ENCODE data around the gene ZKSCAN4.

Gene ZKSCAN4

DNA sequence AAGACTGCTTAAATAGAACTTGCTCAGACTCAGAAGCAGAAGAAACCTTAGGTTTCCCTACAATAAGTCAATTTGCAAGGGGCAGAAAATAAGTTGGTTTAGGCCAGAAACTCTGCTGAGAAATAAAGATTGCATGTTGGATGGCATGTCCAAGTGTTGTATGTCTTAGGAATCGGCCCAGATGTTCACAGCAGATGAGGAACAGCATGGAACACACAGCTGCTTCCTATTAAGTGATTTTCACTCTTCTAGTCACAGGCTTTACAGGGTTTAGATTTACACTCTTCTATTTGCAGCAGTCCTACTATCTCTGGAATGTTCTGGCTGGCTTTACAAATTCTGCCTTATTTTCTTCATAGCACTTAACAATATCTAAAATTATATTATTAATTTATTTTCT, 3.2 kb downstream of the ZKSCAN4 start:
- DNase-seq (ENCODE audit: low read depth) = no peak

- DNase-seq (ENCODE audit: low read depth) = no peak
Measured at GRCh38 chr6:28245206-28245941, 6.7 kb downstream of the ZKSCAN4 start.

DNA sequence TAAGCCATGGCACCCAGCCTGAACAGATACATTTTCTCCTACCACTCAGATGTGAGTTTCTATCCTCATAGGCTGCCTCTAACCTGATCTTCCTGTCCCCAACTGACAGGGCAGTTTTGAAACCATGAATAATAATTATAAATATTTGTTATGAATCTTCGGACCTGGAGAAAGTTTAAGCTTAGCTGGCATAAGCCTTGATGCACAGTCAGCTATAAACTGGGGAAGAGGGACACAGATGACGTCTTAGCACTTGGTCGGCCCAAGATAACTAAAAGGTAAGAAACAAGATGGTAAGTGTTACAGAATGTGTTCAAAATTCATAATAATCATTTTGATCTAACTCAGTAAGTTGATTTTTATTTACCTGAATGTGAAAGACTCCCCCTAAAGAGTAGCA, 8.1 kb downstream of the ZKSCAN4 start:
- no peak for DNase-seq (ENCODE audit: low read depth)

DNA sequence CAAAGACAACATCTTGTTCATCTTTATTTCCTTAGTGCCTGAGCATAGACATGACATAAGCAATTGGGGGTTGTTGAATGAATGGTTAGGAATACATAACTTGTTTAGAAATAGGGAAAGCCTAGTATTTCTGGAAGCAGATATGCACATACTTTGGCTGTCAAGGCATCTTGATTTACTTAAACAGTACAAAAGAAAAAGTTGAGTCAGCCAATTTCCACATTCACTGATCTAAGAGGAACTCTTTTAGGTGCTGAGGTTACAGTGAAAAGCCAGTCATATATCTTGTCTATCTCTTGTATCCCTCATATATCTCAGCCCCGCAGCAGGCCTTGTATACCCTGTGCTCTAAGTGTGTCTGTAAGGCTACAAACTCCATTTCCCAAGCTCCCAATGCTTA, 11.6 kb downstream of the ZKSCAN4 start:
- no peak for DNase-seq (ENCODE audit: low read depth)

GRCh38 chr6:28239636-28240035, 12.4 kb downstream of the ZKSCAN4 start:
- no peak for DNase-seq (ENCODE audit: low read depth)

DNA sequence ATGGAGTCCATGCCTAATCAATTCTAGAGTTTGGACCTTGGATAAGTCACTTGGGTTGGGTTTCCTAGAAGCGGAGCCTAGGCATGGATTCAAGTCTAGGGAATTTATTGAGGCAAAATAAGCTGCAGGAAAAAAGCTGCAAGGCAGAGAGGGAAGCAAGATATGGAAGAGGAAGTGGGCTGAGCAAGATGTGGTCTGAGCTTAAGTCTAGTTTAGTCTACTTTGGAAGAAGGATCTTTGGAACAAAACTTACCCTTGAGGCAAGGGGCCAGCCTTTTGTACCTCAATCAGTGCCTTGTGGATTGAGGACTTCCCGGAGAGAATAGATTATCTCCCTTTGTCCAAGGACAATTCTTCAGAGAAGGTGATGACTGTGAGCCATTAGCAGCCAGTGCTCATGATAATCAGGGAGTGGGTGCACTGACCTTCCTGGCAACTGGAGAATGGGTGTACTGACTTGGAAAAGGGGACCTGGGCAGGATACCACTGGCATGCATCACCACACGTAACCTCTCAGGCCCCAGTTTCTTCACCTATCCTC, 16.1 kb downstream of the ZKSCAN4 start:
- no peak for DNase-seq (ENCODE audit: low read depth)

GRCh38 chr6:28232785-28233184, 19.3 kb downstream of the ZKSCAN4 start:
- DNase-seq (ENCODE audit: low read depth) = no peak

DNA sequence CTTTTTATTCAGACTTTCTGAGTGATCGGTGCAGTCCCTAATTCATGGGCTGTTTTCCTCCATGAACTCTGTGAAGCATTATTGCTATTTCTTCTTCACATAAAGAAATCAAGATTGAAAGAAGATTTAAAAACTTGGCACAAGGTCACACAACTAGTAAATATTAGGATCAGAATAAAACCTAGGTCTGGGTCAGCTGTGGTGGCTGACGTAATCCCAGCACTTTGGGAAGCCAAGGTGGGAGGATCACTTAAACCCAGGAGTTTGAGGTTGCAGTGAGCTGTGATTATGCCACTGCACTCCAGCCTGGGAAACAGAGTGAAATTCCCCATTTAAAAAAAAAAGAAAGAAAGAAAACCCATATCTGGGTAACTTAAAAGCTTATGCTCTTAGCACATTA, 25.6 kb downstream of the ZKSCAN4 start:
- no peak for DNase-seq (ENCODE audit: low read depth)

DNA sequence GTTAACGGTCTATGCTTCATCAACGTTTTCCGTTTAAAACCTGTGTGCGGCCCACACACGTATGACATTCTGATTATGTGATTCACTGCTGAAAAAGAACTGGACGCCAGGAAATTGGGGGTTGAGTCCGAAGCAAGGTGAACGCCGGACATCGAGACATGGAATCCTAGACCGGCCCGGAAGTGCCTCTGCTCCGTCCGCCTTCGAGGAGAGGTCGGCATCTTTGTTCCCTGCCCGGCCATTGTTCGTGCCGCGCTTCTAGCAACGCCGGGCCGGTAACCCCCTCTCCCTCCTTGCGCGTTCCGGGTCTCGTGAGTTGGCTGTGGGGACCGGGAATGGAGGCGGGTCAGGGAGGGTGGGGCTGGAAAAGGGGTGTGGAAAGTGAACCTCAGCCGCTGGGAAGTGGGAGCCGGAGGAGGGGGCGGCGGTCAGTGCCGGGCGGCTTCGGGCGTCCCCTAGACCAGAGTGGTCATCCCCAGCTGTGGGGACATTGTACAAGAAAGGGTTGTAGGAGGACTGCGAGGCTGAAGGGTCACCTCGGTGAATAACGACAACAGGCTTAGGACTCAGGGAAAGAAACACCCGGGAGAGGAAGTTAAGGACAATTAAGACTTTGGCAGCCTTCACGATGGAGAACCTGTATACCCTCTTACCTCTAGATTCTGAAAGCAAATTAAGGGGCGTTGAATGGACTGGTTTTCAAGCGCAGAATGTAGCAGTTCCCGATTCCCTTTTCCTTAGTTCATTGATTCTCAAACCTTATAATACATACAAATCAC, 26.8 kb downstream of the ZKSCAN4 start, which contains the start of gene ZSCAN9:
ZSCAN9 (plus strand) TSS at position 220 of the 779 bp plus-strand sequence. CDS start 1,810 bp downstream, outside the sequence.
- peak; percentile 88 for DNase-seq (ENCODE audit: low read depth)

DNA sequence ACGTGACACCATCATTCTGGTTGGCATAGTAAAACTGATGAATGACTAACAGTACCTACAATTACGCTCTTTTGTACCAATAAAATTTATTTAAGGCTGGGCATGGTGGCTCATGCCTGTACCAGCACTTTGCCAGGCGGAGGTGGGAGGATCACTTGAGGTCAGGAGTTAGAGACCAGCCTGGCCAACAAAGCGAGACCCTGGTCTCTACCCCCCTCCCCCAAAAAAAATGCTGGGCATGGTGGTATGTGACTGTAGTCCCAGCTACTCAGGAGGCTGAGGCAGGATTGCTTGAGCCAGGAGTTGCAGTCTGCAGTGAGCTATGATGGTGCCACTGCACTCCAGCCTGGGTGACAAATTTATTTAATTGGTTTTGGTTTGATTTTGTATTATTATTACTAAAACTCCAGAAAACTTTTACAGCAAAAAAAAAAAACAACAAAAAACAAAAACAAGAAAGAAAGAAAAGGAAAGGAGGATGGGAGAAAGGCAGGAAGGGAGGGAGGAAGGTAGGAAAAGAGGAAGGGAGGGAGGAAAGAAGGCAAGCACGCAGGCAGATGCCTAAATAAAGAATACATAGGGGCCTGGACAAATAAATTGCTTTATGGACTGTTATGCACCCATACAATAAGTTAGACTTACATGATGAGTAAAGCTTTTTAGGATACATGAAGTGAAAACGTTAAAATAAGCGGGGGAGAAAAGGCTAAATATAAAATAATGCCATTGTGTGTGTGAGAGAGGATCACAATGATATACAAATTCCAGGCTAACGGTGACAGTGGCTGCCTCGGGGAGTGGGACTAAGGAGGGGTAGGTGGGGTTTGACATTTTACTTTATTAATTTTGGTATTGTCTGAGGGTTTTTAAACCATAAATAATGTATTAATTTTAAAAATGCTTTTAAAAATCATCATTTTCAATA, 27.7 kb downstream of the ZKSCAN4 start:
- DNase-seq (ENCODE audit: low read depth) = no peak

GRCh38 chr6:28220257-28221133, 31.6 kb downstream of the ZKSCAN4 start:
- peak; percentile 25 for DNase-seq (ENCODE audit: low read depth)

DNA sequence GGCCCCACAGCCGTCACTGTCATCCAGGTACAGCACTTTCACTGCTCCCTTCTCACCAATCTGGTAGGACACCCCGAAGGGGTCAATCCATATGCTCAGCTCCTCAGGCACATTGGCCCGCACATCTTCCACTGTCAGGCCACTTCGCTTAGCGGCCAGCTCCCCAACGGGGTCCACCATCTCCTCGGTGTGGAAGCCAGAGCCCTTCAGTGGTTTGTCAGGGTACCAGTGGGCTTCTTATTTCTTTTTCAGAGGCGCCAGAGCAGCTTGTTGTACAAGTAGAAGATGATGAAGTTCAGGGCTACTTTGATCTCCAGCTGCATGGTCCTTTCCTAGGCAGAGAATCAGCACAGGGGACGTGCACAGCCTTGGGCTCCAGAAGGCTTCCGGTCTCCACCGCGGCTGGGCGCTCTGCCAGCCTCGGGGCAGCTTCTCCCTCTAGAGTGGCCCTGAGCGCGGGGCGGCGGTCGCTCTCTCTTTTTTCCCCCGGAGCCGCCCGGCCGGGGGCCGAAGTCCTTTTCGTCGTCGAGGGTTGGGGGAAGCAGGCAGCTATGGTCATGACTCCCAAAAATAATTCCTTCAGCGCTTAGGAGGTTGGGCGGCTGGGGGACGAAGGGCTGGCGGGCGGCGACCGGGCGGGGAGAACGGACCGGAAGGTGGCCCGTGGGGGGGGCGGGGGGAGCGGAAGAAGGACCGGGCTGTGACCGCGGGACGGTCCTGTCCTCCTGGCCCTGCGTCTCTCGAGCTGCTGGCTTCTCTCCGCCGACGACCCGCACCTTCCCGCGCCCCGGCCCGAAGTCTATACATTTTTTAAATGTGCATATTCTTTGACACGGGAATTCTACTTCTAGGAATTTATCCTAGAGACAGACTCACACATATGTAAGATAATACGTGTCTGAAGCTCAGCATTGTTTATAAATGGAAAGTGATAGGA, 33.5 kb downstream of the ZKSCAN4 start:
- DNase-seq (ENCODE audit: low read depth) = peak; percentile 78

DNA sequence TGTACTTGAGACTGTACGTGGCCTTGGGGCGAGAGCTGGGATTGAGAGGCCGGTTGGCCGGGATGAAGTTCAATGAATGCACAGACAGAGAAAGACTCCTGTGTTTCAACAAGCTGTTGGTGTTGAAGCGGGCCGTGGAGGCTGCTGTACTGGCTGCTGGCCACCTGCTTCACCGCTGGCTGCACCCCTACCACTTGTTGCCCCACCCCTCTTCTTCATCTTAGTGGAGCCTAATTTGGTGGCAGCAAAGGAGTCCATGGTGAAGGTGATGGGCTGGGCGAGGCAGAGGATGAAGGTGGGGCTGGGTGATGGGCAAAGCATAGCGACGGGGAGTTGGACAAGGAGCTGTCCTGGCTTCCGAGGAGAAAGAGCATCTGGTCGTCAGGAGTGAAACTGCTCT, 34.2 kb downstream of the ZKSCAN4 start:
- DNase-seq (ENCODE audit: low read depth) = no peak

DNA sequence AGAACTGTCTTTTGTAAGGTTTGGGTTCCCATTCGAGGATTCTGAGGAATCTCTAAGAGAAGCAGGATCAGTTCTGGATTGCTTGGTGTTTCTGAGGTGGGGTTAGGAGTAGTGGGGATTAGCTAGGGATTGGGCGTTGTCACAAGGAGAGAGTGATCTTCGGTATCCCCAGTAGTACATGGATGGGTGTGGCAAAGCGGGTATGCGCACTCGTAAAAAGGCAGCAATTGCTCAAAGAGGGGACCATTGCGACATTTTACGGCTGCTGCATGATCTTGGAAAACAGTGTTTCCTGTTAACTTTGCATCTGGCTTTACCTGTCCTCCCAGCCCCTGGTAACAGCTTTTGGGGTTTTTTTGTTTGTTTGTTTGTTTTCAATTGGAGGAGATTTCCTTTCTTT, 36.6 kb downstream of the ZKSCAN4 start:
- DNase-seq (ENCODE audit: low read depth) = peak; percentile 29

DNA sequence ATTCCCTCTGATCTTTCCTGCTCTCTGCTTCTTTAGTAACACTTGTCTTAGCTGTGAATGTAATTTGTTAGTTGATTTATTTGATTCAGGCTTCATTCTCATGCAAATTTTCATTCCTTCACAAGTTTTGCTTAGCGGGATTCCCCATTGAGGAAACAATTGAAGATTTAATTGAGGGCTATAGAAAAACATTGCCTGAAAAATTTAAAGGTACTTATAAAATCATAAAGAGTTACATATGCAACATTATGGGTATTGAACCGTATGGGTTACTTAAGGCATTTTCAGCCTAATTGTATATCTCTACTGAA, 38.9 kb downstream of the ZKSCAN4 start:
- no peak for DNase-seq (ENCODE audit: low read depth)

GRCh38 chr6:28212510-28213212, 39.4 kb downstream of the ZKSCAN4 start:
- peak; percentile 87 for DNase-seq (ENCODE audit: low read depth)

- no peak for DNase-seq (ENCODE audit: low read depth)
Measured at GRCh38 chr6:28211840-28212509, 40.1 kb downstream of the ZKSCAN4 start.

GRCh38 chr6:28209753-28210535, 42.1 kb downstream of the ZKSCAN4 start:
- DNase-seq (ENCODE audit: low read depth) = no peak
